Measurements from ENCODE around the gene RNF167. TPM values are rescaled to one million over a fixed set of nuclear protein-coding genes. Genes with fewer than 3 reads are reported as not detected.

The RNF167 gene
- total and polyA plus RNA-seq, 2 of the 13 experiments (the other 11 are each of a cell fraction or from before 2014, with no cell fraction given): 44.1 to 45.4 TPM

GRCh38 chr17:4934173-4934979 lies 5.7 kb upstream of the RNF167 start (continued):
- TF ChIP-seq REST (IDR thresholded peaks at IDR 0.05; ENCODE audit: borderline replicate concordance in 1 of 2, low read depth in 1 of 2, low read length in 2 of 2) (peak in 1 of 2 experiments; percentile 64; a peak in 2 of 4 replicates), MED8 (CRISPR knock-in tag; IDR thresholded peaks at IDR 0.05; ENCODE audit: insufficient replicate concordance) (peak; percentile 41), HIC2 (CRISPR knock-in tag; IDR thresholded peaks at IDR 0.05; ENCODE audit: low read depth) (no peak), RXRA (CRISPR knock-in tag; IDR thresholded peaks at IDR 0.05) (peak; percentile 55), KDM4B (CRISPR knock-in tag; IDR thresholded peaks at IDR 0.05) (no peak), ZNF501 (CRISPR knock-in tag; IDR thresholded peaks at IDR 0.05) (peak; percentile 70; the same call in 1 of the 2 replicates), SMAD3 (CRISPR knock-in tag; IDR thresholded peaks at IDR 0.05) (no peak), HNF4A (CRISPR knock-in tag; IDR thresholded peaks at IDR 0.05) (0 out of 2 replicates have a peak, but pooled peaks have one; percentile 11), ZNF143 (CRISPR knock-in tag; IDR thresholded peaks at IDR 0.05) (no peak)

Data from HepG2 (cell line).